ENCODE measurements around the gene ELL. TPM values are rescaled to one million over a fixed set of nuclear protein-coding genes. Genes with fewer than 3 reads are reported as not detected.
"Not testable (repeated sequence)": the region's sequence is repeated elsewhere in the genome, so short reads cannot be mapped to it uniquely, and the experiment has no call there.

ELL gene
- total and polyA plus RNA-seq, 10 donors, result 4.5 to 44.8 (median 29.2) TPM

DNA sequence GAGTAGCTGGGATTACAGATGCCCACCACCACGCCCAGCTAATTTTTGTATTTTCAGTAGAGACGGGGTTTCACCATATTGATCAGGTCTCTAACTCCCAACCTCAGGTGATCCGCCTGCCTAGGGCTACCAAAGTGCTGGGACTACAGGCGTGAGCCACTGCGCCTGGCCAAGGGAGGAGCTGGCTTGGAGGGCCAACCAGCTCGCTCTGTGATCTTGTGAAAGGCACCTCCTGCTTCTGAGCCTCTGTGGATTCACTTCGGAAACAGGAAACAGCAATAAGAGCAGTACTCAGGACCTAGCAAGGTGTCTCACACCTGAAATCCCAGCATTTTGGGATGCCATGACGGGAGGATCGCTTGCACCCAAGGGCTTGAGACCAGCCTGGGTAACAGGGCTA is 2.0 kb upstream of the ELL start:
- no peak for TF ChIP-seq POLR2AphosphoS5 (IDR thresholded peaks at IDR 0.05)
- TF ChIP-seq, protein P1, sequence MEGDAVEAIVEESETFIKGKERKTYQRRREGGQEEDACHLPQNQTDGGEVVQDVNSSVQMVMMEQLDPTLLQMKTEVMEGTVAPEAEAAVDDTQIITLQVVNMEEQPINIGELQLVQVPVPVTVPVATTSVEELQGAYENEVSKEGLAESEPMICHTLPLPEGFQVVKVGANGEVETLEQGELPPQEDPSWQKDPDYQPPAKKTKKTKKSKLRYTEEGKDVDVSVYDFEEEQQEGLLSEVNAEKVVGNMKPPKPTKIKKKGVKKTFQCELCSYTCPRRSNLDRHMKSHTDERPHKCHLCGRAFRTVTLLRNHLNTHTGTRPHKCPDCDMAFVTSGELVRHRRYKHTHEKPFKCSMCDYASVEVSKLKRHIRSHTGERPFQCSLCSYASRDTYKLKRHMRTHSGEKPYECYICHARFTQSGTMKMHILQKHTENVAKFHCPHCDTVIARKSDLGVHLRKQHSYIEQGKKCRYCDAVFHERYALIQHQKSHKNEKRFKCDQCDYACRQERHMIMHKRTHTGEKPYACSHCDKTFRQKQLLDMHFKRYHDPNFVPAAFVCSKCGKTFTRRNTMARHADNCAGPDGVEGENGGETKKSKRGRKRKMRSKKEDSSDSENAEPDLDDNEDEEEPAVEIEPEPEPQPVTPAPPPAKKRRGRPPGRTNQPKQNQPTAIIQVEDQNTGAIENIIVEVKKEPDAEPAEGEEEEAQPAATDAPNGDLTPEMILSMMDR (IDR thresholded peaks at IDR 0.05 in 8 of 11, conservative IDR thresholded peaks at IDR 0.05 in 3 of 11), result no peak
- no peak for TF ChIP-seq POLR2A (IDR thresholded peaks at IDR 0.05)

DNA sequence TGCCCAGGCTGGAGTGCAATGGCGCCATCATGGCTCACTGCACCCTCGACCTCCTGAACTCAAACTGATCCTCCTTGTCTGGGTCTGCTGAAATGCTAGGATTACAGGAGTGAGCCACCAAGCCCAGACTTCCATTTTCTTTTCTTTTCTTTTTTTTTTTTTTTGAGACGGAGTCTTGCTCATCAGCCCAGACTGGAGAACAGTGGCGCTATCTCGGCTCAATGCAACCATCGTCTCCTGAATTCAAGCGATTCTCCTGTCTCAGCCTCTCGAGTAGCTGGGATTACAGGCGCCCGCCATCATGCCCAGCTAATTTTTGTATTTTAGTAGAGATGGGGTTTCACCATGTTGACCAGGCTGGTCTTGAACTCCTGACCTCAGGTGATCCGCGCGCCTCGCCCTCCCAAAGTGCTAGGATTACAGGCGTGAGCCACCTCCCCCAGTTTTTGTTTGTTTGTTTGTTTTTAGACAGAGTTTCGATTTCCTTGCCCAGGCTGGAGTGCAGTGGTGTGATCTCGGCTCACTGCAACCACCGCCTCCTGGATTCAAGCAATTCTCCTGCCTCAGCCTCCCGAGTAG is 1.1 kb upstream of the ELL start:
- 74 to 82% (median 77%) methylated on average over 19 of the region's 19 CpGs for whole genome bisulfite sequencing, 5 donors
- H3K27me3 ChIP-seq (replicated peaks in 1 of 7); H3K9me3 ChIP-seq; DNase-seq; intact Hi-C loops (cut with DNase I; ENCODE audit: low total_unique reads); H3K36me3 ChIP-seq: not testable (repeated sequence)
- Histone ChIP-seq H3K4me3 (peak overlapping the region in 4 of 8 donors; percentile 13 to 98 (median 88)), H3K4me1 (peaks cover 6 to 56% (median 35%) of the 10 kb centered on the region in 6 donors), H3K27ac (peak overlapping the region; percentile 12 to 99 (median 88))

More for the DNA sequence above, 2.0 kb upstream of the ELL start:
- peaks cover 6 to 47% (median 27%) of the 10 kb centered on the region in 6 donors for H3K4me1 ChIP-seq
- no peaks in the 10 kb centered on the region for H3K36me3 ChIP-seq
- no peak overlapping the region for H3K4me3 ChIP-seq
- no peak overlapping the region for H3K27ac ChIP-seq
- intact Hi-C loops (cut with DNase I; ENCODE audit: low total_unique reads), result no loop called here
- no peaks in the 10 kb centered on the region for H3K9me3 ChIP-seq
- DNase-seq, result no peak
- WGBS, 5 donors, result 84 to 95% (median 91%) methylated on average over 9 of the region's 9 CpGs
- no peaks in the 10 kb centered on the region for H3K27me3 ChIP-seq (replicated peaks in 1 of 7)

- H3K4me1 ChIP-seq, result peaks cover 9 to 57% (median 39%) of the 10 kb centered on the region in 6 donors
- intact Hi-C loops (cut with DNase I; ENCODE audit: low total_unique reads), result no loop called here
Observed at GRCh38 chr19:18522124-18522861, 423 bp upstream of the ELL start.

GRCh38 chr19:18520848-18521691 is 800 bp downstream of the ELL start:
- intact Hi-C loops (cut with DNase I; ENCODE audit: low total_unique reads), result no loop called here
- Histone ChIP-seq H3K4me1 (peaks cover 13 to 59% (median 47%) of the 10 kb centered on the region in 6 donors), H3K27ac (peak overlapping the region; percentile 95 to 99 (median 98)), H3K9me3 (no peaks in the 10 kb centered on the region), H3K36me3 (no peaks in the 10 kb centered on the region), H3K27me3 (replicated peaks in 1 of 7) (no peaks in the 10 kb centered on the region), H3K4me3 (peak overlapping the region; percentile 56 to 99 (median 92))
- peak; percentile 93 for DNase-seq
- WGBS, 5 donors, result 0 to 1% (median 0%) methylated on average over 22 to 41 of the region's 41 CpGs
- TF ChIP-seq POLR2A (IDR thresholded peaks at IDR 0.05) (no peak), POLR2AphosphoS5 (IDR thresholded peaks at IDR 0.05) (peak in 2 of 3 donors; percentile 17 to 56)
- TF ChIP-seq, protein P1 (IDR thresholded peaks at IDR 0.05 in 8 of 11, conservative IDR thresholded peaks at IDR 0.05 in 3 of 11), result peak in 2 of 11 experiments; percentile 4 to 23

More at GRCh38 chr19:18522124-18522861, 423 bp upstream of the ELL start:
- no peaks in the 10 kb centered on the region for H3K36me3 ChIP-seq
- H3K27me3 ChIP-seq (replicated peaks in 1 of 7), result no peaks in the 10 kb centered on the region
- DNase-seq, result peak; percentile 100
- peak overlapping the region; percentile 95 to 99 (median 98) for H3K27ac ChIP-seq
- H3K4me3 ChIP-seq, result peak overlapping the region; percentile 56 to 99 (median 92)
- WGBS, 5 donors, result 1 to 2% (median 1%) methylated on average over 43 to 51 of the region's 51 CpGs
- no peaks in the 10 kb centered on the region for H3K9me3 ChIP-seq
- TF ChIP-seq, protein P1 (IDR thresholded peaks at IDR 0.05 in 8 of 11, conservative IDR thresholded peaks at IDR 0.05 in 3 of 11), result peak in 6 of 11 experiments; percentile 25 to 76 (median 56)
- peak; percentile 56 to 68 (median 58) for TF ChIP-seq POLR2AphosphoS5 (IDR thresholded peaks at IDR 0.05)
- peak in 1 of 3 donors; percentile 4 for TF ChIP-seq POLR2A (IDR thresholded peaks at IDR 0.05)

All from spleen (tissue), 11 donors.